Upper lobe of right lung (tissue), 1 donor: ENCODE measurements around the gene C20orf202. TPM values are rescaled to one million over a fixed set of nuclear protein-coding genes. Genes with fewer than 3 reads are reported as not detected.

Experiments used
- ATAC-seq: fragments of 200-7000 bp; cut with Tn5 transposase; one replicate; pipeline ENCODE4 v1.9.1; 2020; ENCODE audit warnings: mild to moderate bottlenecking, moderate library complexity
- DNase-seq: peaks from one replicate; pipeline ENCODE4 v3.0.0-alpha.2; 2020
- H3K27ac ChIP-seq: fragments of 200-600 bp; one replicate; pipeline ENCODE4 v1.8.0; 2022
- H3K27me3 ChIP-seq: fragments of 200-600 bp; one replicate; pipeline ENCODE4 v1.8.0; 2022; ENCODE audit warnings: mild to moderate bottlenecking
- H3K36me3 ChIP-seq: fragments of 200-600 bp; one replicate; pipeline ENCODE4 v1.8.0; 2022
- H3K4me1 ChIP-seq: fragments of 200-600 bp; one replicate; pipeline ENCODE4 v1.8.0; 2022
- H3K4me3 ChIP-seq: fragments of 200-600 bp; one replicate; pipeline ENCODE4 v1.8.0; 2022; ENCODE audit warnings: mild to moderate bottlenecking
- H3K9me3 ChIP-seq: fragments of 200-600 bp; one replicate; pipeline ENCODE4 v1.8.0; 2022
- intact Hi-C: fragments of 100-400 bp; cut with DNase I; formaldehyde crosslinking; loops from one replicate; pipeline ENCODE4 v1.11.0; 2022
- total RNA-seq: library from RNA; stranded (reverse); fragmentation: NEBNext Ultra II Directional; extraction: Animal tissue kit (Norgen Biotek cat#: 25700); gene quantifications from one replicate; pipeline ENCODE4 v1.2.1, GENCODE V29; 2021
- TF ChIP-seq, protein P1 (sequence below): fragments of 200-600 bp; IDR thresholded peaks from one replicate; pipeline ENCODE4 v1.8.0; 2022; ENCODE audit warnings: antibody characterized with exemption
- donor health status: DM: no; HTN: yes; CAD: no; lungs with severe emphysema.

The C20orf202 gene
- total RNA-seq, 1 donor from 2014 or later = 0.64 TPM

DNA sequence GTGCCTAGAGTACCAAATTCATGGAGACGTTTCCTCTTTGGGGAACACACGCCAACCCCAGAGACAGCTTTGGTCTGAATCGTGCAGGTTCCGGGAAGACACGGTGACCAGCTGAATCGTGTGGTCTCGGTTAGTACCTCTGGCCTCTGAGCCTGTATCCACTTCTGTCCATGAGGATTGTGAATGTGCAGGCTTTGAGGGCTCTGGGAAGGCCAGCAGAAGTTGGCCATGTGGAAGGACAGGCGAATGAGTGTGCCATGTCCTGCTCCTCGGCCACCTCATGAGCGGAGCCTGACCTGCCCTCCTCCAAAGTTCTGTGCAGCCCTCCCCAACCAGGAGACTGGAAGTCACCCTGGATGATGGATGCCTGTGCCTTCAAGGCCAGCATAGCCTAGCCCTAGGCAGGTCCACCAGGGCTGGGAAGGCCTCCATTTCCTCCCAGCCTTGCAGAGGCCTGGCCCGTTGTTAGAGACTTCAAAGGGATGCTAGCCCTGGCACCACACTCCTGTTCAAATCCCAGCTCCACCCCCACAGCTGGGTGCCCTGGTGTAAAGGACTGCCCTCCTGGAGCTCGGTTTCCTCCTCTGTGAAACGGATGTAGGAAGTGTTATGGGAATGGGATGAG, 16.8 kb upstream of the C20orf202 start:
- Histone ChIP-seq H3K4me3 (no peak overlapping the region), H3K27ac (no peak overlapping the region), H3K9me3 (no peaks in the 10 kb centered on the region), H3K4me1 (peaks cover 8% of the 10 kb centered on the region), H3K27me3 (no peaks in the 10 kb centered on the region), H3K36me3 (no peaks in the 10 kb centered on the region)
- intact Hi-C loops = no loop called here
- TF ChIP-seq, protein P1, sequence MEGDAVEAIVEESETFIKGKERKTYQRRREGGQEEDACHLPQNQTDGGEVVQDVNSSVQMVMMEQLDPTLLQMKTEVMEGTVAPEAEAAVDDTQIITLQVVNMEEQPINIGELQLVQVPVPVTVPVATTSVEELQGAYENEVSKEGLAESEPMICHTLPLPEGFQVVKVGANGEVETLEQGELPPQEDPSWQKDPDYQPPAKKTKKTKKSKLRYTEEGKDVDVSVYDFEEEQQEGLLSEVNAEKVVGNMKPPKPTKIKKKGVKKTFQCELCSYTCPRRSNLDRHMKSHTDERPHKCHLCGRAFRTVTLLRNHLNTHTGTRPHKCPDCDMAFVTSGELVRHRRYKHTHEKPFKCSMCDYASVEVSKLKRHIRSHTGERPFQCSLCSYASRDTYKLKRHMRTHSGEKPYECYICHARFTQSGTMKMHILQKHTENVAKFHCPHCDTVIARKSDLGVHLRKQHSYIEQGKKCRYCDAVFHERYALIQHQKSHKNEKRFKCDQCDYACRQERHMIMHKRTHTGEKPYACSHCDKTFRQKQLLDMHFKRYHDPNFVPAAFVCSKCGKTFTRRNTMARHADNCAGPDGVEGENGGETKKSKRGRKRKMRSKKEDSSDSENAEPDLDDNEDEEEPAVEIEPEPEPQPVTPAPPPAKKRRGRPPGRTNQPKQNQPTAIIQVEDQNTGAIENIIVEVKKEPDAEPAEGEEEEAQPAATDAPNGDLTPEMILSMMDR = no peak
- DNase-seq (no peak), ATAC-seq (no peak)

DNA sequence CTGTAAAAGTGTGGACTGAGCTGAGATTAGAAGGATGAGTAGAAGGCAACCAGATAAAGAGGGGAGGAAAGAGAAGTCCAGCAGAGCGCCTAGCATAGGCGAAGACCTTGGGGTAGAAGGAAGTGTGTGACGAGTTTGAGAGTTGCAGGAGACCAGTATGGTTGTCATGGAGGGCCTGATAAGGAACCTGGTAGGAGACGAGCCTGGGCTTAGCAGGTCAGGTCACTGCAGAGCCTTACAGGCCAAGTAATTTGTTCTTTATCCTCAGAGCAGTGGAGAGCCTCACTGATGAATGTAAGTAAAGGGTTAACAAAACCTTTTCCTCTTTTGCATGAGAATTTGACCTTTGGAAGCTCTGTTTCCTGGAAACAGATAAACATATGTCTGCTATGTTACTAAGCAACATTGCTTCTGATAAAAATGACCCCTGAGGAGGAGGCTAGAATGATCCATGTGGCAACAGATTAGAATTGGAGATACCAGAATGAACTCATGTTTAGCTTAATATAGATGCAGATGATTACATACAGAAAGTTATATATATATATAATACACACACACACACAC, 15.6 kb upstream of the C20orf202 start:
- ATAC-seq = no peak
- H3K27ac ChIP-seq = no peak overlapping the region
- H3K4me3 ChIP-seq = no peak overlapping the region
- peaks cover 8% of the 10 kb centered on the region for H3K4me1 ChIP-seq
- no peaks in the 10 kb centered on the region for H3K27me3 ChIP-seq
- no peak for DNase-seq
- intact Hi-C loops = no loop called here
- no peaks in the 10 kb centered on the region for H3K9me3 ChIP-seq
- TF ChIP-seq, protein P1 = no peak
- no peaks in the 10 kb centered on the region for H3K36me3 ChIP-seq

DNA sequence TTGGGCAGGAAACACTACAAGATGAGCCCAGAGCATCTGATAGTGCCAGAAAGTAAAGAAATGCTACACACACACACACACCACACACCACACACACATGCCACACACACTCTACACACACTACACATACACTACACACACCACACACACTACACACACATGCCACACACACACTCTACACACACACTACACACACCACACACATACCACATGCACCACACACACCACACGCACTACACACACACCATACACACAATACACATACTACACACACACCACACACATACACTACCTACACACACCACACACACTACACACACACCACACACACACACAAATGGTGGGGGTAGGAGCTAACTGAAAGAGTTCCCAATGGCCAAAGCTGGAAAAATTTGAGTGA, 14.9 kb upstream of the C20orf202 start:
- TF ChIP-seq, protein P1 = no peak
- intact Hi-C loops = no loop called here
- ATAC-seq (no peak), DNase-seq (no peak)
- Histone ChIP-seq H3K27me3 (no peaks in the 10 kb centered on the region), H3K4me1 (peaks cover 8% of the 10 kb centered on the region), H3K9me3 (no peaks in the 10 kb centered on the region), H3K27ac (no peak overlapping the region), H3K36me3 (no peaks in the 10 kb centered on the region), H3K4me3 (no peak overlapping the region)

DNA sequence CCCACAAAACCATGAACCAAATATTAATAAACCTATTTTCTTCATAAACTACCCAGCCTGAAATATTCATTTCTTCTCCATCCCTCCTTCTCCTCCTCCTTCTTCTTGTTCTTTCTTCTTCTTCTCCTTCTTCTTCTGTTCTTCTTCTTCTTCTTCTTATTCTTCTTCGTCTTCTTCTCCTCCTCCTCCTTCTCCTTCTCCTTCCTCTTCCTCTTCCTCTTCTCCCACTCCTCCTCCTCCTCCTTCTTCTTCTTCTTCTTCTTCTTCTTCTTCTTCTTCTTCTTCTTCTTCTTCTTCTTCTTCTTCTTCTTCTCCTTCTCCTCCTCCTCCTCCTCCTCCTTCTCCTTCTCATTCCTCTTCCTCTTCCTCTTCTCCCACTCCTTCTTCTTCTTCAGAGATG, 13.4 kb upstream of the C20orf202 start:
- TF ChIP-seq, protein P1 = no peak
- H3K36me3 ChIP-seq = no peaks in the 10 kb centered on the region
- intact Hi-C loops = no loop called here

DNA sequence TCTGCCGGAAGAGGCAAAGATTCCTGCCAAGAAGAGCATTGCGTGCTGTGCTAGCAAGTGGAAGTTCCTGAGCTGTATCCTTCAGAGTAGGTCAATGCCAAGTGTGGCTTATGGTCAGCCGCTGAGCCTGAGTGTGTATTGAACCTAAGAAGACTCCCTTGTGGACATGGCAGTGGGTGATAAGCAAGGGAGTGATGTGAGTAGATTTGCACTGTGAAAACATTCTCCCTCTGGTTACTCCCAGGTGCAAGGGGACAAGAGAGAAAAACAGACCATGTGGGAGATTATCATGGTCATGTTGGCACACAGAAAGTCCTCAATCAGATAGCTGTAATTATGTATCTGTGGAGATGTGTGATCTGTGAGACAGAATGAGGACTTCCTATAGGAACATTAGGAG, 12.4 kb upstream of the C20orf202 start:
- DNase-seq (no peak), ATAC-seq (no peak)
- intact Hi-C loops = no loop called here
- Histone ChIP-seq H3K36me3 (no peaks in the 10 kb centered on the region), H3K4me1 (peaks cover 8% of the 10 kb centered on the region), H3K27ac (no peak overlapping the region), H3K27me3 (no peaks in the 10 kb centered on the region), H3K9me3 (no peaks in the 10 kb centered on the region), H3K4me3 (no peak overlapping the region)
- TF ChIP-seq, protein P1 = no peak

More for the DNA sequence above, 13.4 kb upstream of the C20orf202 start:
- no peak overlapping the region for H3K27ac ChIP-seq
- H3K27me3 ChIP-seq = no peaks in the 10 kb centered on the region
- ATAC-seq (no peak), DNase-seq (no peak)
- H3K4me3 ChIP-seq = no peak overlapping the region
- no peaks in the 10 kb centered on the region for H3K9me3 ChIP-seq
- peaks cover 8% of the 10 kb centered on the region for H3K4me1 ChIP-seq
